Gastrocnemius medialis (tissue), 4 donors: Measurements from ENCODE around the gene SGMS1.

Source experiments
- POLR2A ChIP-seq, 2 donors: fragments of 450-650 bp; IDR thresholded peaks; one replicate each; pipeline ENCODE4 v1.6.1; 2017; ENCODE audit warnings: antibody characterized with exemption in 2 of 2, mild to moderate bottlenecking in 2 of 2, moderate library complexity in 2 of 2
- TF ChIP-seq, protein P1 (sequence below), 5 experiments: fragments of 450-650 bp in 3 of 5; fragments of 200-600 bp in 2 of 5; sonication (generic) in 2 of 5; IDR thresholded peaks in 4 of 5; conservative IDR thresholded peaks in 1 of 5; 1 replicate in 4 of 5; 2 replicates in 1 of 5; pipeline ENCODE4 v1.5.1; 2016 to 2019; ENCODE audit warnings: antibody characterized with exemption in 5 of 5, mild to moderate bottlenecking in 3 of 5, moderate library complexity in 3 of 5

DNA sequence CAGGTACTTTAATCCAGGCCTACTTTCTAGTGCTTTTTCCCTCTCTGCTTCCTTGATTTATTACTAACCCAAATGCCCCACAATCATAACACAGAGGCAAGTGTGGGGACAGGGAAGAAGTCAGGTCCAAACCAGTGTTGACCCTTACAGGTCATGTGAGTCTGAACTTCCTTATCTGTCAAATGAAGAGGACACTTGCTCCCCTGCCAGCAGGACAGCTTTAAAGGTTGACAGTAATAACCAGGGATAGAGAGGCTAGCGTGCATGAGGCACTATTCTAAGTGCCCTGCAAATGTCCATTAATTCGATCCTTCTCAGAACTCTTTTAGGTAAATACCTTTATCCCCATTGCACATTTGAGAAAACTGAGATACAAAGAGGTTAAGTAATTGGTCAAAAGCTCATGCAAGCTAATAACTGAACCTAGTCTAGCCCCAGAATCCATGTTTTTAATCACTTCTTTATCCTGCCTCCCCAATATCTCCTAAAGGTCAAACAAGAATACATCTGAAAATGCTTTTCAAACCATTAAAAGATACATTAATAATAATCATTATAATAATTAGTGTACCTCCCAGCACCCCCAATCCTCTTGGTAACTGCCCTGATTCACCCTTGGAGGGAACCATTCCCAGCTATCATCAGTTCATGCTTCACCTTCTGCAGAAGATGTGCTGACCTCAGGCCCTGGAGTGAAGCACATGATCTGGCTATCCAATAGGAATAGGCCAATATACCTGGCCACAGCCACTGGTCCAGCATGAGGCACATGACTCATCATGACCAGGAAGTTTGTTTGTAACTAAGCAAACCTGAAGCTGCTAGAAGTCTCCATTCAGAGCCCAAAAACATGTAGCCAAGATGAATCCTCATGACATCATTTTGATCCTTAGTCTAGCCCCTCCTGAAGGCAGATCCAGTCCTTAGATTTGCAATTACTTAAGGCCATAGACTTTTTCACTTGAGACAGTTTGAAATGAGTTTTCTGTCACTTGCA is 40.7 kb downstream of the SGMS1 start:
- TF ChIP-seq, protein P1, sequence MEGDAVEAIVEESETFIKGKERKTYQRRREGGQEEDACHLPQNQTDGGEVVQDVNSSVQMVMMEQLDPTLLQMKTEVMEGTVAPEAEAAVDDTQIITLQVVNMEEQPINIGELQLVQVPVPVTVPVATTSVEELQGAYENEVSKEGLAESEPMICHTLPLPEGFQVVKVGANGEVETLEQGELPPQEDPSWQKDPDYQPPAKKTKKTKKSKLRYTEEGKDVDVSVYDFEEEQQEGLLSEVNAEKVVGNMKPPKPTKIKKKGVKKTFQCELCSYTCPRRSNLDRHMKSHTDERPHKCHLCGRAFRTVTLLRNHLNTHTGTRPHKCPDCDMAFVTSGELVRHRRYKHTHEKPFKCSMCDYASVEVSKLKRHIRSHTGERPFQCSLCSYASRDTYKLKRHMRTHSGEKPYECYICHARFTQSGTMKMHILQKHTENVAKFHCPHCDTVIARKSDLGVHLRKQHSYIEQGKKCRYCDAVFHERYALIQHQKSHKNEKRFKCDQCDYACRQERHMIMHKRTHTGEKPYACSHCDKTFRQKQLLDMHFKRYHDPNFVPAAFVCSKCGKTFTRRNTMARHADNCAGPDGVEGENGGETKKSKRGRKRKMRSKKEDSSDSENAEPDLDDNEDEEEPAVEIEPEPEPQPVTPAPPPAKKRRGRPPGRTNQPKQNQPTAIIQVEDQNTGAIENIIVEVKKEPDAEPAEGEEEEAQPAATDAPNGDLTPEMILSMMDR (IDR thresholded peaks at IDR 0.05 in 4 of 5, conservative IDR thresholded peaks at IDR 0.05 in 1 of 5) = no peak
- no peak for TF ChIP-seq POLR2A (IDR thresholded peaks at IDR 0.05)
